Kidney epithelial cell (primary cell): Measurements from ENCODE around the gene PACRG. TPM values are rescaled to one million over a fixed set of nuclear protein-coding genes. Genes with fewer than 3 reads are reported as not detected.
A peak's percentile ranks its signal among the peaks of the same experiment; 100 is the strongest.

Experiments
- DNase-seq: peaks from one replicate; pipeline ENCODE4 v3.0.0-alpha.2; 2010; ENCODE audit warnings: low read depth
- H3K27me3 ChIP-seq: 2 replicates; pipeline ENCODE4 v1.6.0; 2011; ENCODE audit warnings: low read length; ENCODE audit not compliant: control insufficient read depth, insufficient read depth
- H3K36me3 ChIP-seq: 2 replicates; pipeline ENCODE4 v1.5.1; 2011; ENCODE audit warnings: low read length; ENCODE audit not compliant: control insufficient read depth, insufficient read depth
- H3K4me3 ChIP-seq: 2 replicates; pipeline ENCODE4 v1.5.1; 2011; ENCODE audit warnings: low read depth, mild to moderate bottlenecking, control low read depth, low read length
- total RNA-seq: library from RNA; depleted of rRNA; stranded (reverse); fragments of >200 nt; gene quantifications from 2 replicates; pipeline ENCODE4 v1.2.3, GENCODE V29; 2015
- TF ChIP-seq, protein P1 (sequence below): IDR thresholded peaks from 2 replicates; pipeline ENCODE4 v1.5.1; 2011; ENCODE audit warnings: mild to moderate bottlenecking, moderate library complexity, low read length, control low read depth, inconsistent platforms; ENCODE audit not compliant: insufficient read depth, poor library complexity, severe bottlenecking

PACRG gene
- total RNA-seq, 1 donor from 2014 or later, result 0.29 TPM

DNA sequence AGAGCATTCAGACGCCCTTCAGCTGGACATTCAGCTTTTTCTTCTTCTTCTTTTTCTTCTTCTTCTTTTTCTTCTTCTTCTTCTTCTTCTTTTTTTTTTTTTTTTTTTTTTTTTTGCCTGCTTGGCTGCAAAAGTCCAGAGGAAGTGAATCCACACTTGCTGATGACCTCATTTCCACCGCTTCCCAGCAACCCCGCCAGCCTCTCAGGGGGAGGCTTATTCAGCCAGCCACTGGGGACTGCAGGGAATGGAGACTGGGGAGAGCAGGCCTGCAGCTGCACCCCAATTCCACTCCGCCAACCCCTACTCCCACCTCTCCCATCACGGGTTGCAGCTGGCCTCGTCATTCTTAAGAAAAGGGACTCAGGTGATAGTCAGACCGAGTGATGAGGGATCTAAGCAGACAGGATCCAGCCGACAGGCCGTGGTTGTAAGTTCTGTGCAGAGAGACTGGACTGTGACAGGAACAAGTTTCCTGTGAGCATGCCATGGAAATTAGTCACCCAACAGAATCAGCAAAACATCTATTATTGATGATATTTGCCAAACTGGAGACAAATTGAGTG, 627.7 kb downstream of the PACRG start:
- TF ChIP-seq, protein P1, sequence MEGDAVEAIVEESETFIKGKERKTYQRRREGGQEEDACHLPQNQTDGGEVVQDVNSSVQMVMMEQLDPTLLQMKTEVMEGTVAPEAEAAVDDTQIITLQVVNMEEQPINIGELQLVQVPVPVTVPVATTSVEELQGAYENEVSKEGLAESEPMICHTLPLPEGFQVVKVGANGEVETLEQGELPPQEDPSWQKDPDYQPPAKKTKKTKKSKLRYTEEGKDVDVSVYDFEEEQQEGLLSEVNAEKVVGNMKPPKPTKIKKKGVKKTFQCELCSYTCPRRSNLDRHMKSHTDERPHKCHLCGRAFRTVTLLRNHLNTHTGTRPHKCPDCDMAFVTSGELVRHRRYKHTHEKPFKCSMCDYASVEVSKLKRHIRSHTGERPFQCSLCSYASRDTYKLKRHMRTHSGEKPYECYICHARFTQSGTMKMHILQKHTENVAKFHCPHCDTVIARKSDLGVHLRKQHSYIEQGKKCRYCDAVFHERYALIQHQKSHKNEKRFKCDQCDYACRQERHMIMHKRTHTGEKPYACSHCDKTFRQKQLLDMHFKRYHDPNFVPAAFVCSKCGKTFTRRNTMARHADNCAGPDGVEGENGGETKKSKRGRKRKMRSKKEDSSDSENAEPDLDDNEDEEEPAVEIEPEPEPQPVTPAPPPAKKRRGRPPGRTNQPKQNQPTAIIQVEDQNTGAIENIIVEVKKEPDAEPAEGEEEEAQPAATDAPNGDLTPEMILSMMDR, result no peak
- H3K36me3 ChIP-seq, result no peaks in the 10 kb centered on the region
- no peak overlapping the region for H3K4me3 ChIP-seq
- H3K27me3 ChIP-seq, result no peaks in the 10 kb centered on the region
- DNase-seq, result no peak

DNA sequence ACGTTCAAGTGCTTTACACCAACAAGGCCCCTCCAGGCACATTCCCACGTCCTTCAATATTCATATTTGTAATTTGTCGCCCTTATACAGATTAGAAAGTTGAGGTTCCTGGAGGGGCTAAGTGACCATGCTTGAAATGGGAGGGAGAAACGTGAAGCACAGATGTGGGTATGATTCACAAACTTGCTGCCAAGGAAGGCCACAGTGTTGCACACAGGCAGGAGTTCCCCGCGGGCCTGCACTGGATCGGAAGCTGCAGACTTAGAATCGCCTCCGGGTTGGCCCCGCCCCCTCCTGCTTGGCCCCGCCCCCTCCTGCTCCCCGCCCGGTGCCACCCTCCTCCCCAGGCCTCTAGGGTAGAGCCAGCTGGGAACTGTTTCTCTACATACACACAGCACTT, 628.5 kb downstream of the PACRG start:
- DNase-seq, result peak; percentile 50
- Histone ChIP-seq H3K36me3 (no peaks in the 10 kb centered on the region), H3K4me3 (no peak overlapping the region), H3K27me3 (no peaks in the 10 kb centered on the region)
- TF ChIP-seq, protein P1, result no peak

DNA sequence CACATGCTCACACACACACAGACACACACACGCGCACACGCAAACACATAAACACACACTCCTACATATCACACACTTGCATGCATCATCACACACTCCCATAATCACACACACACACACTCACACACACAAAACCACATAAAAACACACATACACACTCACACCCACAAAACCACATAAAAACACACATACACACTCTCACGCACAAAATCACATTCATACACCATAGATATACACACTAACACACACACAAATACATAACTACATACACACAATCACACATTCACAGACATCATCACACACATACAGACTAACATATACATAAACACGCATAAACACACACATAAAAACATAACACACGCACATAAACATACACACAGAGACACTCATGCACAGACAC, 629.0 kb downstream of the PACRG start:
- no peak for DNase-seq
- TF ChIP-seq, protein P1, result no peak
- no peaks in the 10 kb centered on the region for H3K36me3 ChIP-seq

DNA sequence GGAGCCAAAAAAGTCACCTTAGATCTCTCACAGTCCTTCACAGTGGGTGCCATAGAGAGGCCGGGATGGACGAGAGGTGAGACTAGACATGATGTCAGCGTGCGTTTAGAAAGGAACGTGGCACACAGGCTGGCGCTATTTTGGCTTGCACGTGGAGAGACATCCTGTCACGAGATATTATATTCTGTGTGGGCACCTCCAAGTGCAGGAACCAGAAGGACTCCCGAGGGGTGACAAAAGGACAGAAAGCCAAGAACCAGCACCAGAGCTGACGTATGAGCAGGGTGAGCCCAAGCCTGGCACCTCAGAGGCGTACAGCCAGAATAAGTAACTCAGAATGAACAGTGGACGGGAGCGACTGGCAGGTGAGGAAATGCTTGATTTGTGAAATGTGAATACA, 636.9 kb downstream of the PACRG start:
- H3K36me3 ChIP-seq, result no peaks in the 10 kb centered on the region
- TF ChIP-seq, protein P1, result no peak
- H3K4me3 ChIP-seq, result no peak overlapping the region
- no peak for DNase-seq
- no peaks in the 10 kb centered on the region for H3K27me3 ChIP-seq

More for the DNA sequence above, 629.0 kb downstream of the PACRG start:
- Histone ChIP-seq H3K27me3 (no peaks in the 10 kb centered on the region), H3K4me3 (no peak overlapping the region)

Other genes starting within 250 kb of the PACRG start
- 1.2 and 1.6 TPM in 2 replicates for gene PRKN, start 208 bp upstream of the PACRG start, total RNA-seq